ENCODE data around the gene CD248.

DNA sequence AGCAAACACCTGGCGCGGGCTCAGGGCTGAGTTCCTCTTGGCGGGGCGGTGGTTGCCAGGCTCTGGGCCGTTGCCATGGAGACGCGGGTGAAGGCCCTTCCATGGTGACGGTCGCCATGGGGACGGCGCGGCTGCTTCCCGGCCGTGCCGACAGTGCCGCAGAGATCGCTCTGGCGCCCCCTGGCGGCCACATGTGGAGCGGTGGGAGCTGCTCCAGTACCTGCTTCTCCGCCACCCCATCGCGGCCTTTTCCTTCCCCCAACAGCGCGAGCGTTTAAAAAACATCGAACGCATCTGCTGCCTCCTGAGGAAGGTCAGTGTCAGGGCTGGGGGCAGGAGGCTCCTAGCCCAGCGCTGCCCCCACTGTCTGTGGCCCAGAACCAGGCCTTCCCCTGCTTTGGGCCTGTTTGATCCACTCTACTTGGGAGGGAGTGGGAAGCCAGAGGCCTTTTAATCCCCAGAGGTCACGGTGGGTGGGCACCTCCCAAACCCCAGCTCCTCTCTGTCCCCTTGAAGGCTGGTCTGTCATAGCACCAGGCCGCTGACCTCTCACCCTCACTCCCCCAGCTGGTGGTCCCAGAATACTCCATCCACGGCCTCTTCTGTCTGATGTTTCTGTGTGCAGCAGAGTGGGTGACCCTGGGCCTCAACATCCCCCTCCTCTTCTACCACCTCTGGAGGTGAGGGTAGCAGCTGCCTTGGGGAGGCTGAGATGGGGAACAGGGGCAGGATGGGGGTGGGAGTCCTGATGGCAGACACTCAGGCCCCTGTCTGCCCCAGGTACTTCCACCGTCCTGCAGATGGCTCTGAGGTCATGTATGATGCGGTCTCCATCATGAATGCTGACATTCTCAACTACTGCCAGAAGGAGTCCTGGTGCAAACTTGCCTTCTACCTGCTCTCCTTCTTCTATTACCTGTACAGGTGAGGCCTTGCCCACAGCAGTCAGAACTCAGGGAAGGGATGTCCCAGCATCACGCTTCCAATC lies 34.1 kb downstream of the CD248 start:
- TF ChIP-seq, protein P1, sequence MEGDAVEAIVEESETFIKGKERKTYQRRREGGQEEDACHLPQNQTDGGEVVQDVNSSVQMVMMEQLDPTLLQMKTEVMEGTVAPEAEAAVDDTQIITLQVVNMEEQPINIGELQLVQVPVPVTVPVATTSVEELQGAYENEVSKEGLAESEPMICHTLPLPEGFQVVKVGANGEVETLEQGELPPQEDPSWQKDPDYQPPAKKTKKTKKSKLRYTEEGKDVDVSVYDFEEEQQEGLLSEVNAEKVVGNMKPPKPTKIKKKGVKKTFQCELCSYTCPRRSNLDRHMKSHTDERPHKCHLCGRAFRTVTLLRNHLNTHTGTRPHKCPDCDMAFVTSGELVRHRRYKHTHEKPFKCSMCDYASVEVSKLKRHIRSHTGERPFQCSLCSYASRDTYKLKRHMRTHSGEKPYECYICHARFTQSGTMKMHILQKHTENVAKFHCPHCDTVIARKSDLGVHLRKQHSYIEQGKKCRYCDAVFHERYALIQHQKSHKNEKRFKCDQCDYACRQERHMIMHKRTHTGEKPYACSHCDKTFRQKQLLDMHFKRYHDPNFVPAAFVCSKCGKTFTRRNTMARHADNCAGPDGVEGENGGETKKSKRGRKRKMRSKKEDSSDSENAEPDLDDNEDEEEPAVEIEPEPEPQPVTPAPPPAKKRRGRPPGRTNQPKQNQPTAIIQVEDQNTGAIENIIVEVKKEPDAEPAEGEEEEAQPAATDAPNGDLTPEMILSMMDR (IDR thresholded peaks at IDR 0.05), result peak; percentile 96 to 100 (median 98)
- TF ChIP-seq POLR2A (IDR thresholded peaks at IDR 0.05), result no peak

Measured in heart left ventricle (tissue), 13 donors.